Stimulated activated CD4-positive, alpha-beta T cell treated with anti-CD3 and anti-CD28 coated beads, Interleukin-4, amount 100 ng/mL, for 1 hour (primary cell): ENCODE data around the gene TLR9.

Experiments
- DNase-seq: peaks from one replicate; pipeline ENCODE4 v3.0.0-alpha.2; 2020

The TLR9 gene

DNA sequence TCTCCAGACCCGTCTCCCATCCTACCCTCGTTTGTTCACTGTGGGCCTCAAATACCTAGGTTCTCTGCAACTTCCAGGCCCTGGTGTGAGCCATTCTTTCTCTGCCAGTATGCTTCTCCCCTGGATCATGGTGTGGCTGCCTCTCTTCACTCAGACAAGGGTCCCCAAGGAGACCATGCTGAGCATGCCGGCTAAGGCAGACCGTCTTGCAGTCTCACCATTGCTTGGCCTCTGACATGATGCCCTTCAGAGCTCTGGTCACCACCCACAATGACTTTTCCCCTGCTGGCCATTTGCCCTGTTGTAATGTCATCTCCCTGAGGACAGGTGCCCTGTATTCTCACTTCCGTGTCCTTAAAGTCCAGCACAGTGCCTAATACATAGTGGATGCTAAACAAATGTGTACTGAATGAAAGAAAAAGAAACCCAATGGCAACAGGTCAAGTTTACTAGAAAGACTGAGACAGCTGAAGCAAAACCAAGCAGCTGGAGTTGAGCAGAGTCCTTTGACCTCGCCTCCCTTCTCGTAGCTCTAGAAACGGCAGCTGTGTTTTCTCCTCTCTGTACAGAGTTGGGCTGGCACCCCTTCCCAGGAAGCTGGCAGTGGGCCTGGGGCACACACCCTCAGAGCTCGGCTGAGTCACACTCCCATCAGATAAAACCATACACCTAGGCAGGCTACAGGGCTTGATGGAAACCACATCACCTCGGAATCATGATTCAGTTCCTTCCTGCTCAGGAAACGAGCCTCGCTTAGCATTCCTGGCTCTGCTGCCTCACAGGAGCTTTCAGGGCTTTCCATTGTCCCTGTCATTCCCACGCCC, 8.6 kb downstream of the TLR9 start:
- peak; percentile 45 for DNase-seq

DNA sequence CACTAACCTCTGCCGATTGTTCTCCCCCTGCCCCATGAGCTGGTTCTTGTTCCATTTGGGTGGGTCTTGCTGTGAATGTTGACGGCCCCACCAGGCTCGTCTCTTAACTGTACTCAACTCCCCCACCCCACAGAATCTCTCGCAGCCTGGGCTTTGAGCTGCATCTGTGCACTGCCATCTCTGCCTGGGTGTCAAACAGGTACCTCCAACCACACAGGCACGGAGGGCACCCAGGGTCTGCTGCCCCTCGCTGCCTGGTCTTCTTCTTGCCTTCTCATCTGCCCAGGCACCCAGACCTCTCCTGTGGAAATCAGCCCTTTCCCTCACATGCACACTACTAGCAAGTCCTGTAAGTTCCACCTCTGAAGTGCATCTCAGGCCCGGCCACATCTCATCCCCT, 10.1 kb downstream of the TLR9 start:
- no peak for DNase-seq

DNA sequence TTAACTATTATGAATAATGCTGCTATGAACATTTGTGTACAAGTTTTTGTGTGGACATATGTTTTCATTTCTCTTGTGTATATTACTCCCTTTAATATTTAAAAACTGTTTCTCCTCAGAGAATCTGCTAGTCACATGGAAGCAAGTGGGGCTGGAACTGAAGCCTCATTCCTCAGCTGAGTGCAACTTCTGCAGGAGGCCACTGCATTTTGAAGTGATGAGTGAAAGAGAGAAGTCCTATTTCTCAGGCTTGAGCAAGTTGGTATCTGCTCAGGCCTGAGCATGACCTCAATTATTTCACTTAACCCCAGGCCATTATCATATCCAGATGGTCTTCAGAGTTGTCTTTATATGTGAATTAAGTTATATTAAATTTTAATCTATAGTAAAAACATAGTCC, 11.5 kb downstream of the TLR9 start:
- DNase-seq = no peak

DNA sequence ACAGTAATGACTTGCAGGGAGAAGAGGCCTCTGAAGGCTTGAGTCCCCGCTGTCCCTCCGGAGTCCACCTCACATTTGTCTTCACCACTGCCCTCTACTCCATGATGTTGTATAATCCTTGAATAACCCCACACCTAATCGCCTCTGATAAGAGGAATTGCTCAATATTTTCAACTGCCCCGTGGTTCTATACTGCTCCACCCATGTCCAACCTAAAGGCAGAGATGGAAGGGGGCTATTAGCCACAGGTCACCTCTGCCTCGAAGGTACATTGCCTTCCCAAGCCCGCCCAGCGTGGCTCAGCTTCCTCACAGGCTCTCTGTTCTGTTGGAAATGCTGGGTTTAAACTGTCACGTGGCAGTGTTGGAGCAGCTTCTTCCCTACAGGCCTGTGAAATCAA, 12.4 kb downstream of the TLR9 start:
- no peak for DNase-seq

DNA sequence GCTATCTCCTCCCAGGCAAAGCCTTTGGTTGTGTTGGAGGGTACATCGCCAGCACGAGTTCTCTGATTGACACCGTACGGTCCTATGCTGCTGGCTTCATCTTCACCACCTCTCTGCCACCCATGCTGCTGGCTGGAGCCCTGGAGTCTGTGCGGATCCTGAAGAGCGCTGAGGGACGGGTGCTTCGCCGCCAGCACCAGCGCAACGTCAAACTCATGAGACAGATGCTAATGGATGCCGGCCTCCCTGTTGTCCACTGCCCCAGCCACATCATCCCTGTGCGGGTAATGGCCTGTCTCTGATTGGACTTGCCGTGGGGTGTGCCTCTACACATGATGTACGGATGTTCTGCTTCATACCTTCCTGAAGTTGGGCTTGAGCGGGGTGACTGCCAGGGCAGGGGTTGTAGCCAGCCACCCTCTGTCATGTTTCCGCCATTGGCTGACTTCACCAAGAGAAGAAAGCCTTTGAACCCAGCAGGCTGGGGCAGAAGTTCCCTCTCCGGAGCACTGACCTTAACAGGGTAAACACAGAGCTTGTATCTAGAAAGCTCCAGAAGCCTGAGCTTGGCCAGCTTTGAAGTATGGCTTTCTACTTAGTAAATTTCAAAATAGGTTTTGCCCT, 14.1 kb downstream of the TLR9 start:
- DNase-seq = no peak

DNA sequence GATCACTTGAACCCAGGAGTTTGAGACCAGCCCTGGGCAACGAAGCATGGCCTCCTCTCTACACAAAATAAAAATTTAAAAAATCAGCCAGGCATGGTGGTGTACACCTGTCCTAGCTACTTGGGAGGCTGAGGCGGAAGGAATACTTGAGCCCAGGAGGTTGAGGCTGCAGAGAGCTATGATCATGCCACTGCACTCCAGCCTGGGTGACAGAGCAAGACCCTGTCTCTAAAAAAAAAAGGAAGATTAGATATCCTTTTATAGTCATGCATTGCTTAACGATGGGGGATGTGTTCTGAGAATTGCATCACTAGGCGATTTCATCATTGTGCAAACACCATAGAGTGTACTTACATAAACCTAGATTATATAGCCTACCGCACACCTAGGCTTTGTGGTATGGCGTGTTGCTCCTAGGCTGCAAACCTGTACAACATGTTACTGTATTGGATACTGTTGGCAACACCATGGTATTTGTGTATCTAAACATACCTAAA, 14.8 kb downstream of the TLR9 start:
- no peak for DNase-seq

DNA sequence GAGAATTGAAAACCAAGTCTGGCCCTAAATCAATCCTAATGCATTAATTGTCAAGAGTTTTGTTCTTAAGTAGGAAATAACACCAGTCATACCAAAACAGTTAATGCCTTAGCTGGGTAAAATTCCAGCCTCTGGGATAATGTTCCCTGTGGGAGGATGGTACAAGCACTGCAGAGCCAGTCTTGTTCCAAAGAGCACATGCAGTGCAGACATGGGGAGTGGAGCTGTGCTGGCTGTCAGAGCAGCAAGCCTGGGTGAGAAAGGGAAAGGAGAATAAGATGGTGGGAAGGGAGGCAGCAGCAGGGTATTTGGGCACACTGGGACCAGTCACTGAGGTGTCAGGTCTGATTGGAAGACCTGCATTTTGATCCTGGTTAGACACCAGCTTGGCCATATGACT, 15.4 kb downstream of the TLR9 start:
- no peak for DNase-seq

DNA sequence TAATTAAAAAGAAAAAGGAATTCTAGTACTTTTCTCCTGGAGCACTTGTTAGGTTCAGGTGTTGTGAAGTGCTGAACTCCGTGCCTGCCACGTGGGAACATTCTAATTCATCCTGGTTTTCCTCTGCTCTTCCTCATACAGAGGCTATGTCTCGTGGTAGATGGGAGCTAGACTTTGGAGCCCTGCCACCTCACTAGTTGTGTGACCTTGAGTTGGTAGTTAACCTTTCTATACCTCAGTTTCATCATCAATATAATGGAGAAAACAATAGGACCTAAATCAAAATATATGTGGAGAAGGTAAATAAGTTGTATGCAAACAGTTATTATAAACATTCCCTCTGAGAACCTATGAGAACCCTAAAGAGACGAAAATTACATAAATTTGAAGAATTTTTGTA, 16.9 kb downstream of the TLR9 start:
- DNase-seq = no peak

DNA sequence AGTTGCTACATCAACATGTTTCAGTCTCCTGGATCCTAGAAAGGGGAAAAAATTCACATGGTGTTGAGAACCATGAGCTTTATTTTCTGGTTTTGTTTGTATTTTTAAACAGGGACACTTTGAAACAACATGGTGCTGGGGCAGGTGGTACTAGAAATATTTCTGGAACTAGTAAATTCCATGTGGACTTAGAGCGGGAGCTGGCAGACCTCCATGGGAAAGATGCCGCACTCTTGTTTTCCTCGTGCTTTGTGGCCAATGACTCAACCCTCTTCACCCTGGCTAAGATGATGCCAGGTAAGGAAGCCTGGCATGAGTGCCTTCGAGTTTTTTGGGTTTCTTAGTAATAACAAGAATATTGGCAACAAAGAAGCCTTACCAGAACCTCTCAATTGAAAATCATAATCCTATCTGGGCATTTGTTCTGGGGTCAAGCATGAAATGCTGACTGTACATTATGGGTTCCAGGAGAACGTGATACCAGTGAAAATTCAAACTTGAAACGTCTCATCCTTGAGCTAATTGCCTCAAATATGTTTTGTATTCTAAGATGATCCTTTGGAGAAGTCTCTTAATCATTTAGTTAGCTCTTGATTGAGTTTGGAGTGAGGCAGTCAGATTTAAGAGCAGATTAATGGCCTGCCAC, 19.6 kb downstream of the TLR9 start:
- DNase-seq = no peak

DNA sequence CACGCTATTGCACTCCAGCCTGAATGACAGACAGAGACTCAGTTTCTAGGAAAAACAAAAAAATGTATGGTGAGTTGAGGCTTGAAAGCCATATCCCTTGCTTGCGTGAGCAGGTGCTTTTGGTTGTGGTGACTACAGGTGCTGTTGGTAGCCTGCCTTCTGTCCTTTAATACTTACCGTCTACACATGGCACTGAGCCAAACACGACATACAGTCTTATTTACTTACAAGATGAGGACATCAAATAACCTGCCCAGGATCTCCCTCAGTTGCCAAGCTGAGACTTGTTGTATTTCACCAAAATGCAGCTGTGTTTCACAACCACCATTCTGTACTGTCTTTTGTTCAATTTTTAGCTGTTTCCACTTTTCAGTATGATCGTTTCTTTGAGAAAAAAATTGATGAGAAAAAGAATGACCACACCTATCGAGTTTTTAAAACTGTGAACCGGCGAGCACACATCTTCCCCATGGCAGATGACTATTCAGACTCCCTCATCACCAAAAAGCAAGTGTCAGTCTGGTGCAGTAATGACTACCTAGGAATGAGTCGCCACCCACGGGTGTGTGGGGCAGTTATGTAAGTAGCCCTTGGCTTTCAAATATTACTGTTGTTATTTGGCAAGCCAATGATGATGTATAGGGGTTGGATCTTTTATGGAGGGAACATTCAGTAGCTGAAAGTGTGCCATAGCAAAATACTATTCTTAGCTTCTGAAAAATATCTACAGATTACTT, 20.9 kb downstream of the TLR9 start:
- DNase-seq = no peak

DNA sequence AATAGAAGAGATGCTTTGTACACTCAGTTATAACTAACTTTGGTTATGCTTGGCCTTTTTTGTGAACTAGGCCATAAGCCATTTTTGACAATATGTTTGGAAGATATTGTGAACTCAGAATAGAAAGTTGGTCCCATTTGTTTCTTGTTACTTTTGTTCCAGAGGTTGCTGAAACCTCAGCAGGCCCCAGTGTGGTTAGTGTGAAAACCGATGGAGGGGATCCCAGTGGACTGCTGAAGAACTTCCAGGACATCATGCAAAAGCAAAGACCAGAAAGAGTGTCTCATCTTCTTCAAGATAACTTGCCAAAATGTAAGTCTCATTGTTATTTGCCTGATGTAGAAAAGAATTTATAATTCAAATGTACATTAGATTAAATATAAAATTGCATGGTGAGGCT, 21.7 kb downstream of the TLR9 start:
- DNase-seq = no peak

DNA sequence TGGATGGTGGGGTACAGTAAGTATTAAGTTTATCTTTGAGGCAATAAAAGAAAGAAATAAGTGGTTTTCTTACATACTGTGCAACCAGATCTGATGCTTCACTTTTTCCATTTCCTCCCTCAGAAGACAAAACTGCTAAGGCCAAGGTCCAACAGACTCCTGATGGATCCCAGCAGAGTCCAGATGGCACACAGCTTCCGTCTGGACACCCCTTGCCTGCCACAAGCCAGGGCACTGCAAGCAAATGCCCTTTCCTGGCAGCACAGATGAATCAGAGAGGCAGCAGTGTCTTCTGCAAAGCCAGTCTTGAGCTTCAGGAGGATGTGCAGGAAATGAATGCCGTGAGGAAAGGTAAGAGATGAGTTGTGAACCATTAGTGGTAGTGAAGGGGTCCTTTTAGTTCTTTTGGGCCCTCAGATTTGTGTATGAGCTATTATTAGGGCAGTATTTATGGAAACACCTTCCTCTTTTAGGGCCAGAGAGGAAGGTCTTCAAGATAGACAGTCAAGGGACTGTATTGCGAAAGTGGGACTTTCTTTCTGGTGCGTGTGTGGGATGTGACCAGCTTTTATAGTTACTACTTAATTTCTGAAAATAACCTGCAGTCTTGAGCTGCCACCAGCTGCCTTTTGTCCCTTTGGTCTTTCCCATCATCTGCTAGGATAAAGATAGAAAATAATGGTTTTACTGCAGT, 22.9 kb downstream of the TLR9 start:
- no peak for DNase-seq

DNA sequence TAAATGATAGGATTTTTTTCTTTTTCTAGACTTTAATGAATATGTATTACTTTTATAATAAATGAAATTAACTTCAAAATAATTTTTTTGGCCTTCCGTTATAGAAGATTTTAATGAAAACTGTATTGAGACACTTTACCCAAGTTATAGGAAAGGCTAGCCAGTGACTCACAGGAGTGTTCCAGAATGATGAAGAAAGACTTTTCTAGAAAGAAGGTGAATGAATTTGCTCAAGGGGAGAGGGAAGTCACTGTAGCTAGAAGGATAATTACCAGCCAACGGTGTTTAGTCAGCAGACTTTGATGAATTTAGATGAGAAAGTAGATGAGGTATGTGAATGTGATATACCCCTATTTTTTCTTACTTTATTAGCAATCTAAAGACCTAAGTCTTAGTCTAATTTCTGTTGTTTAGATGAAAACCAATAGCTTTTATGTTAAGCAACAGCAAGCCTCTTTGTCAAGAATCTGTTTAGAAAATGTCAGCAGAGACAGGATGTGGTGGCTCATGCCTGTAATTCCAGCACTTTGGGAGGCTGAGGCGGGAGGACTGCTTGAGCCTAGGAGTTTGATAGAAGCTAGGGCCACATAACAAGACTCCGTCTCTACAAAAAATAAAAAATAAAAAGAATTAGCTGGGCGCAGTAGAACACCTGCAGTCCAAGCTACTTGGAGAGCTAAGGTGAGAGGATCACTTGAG, 24.3 kb downstream of the TLR9 start:
- no peak for DNase-seq

DNA sequence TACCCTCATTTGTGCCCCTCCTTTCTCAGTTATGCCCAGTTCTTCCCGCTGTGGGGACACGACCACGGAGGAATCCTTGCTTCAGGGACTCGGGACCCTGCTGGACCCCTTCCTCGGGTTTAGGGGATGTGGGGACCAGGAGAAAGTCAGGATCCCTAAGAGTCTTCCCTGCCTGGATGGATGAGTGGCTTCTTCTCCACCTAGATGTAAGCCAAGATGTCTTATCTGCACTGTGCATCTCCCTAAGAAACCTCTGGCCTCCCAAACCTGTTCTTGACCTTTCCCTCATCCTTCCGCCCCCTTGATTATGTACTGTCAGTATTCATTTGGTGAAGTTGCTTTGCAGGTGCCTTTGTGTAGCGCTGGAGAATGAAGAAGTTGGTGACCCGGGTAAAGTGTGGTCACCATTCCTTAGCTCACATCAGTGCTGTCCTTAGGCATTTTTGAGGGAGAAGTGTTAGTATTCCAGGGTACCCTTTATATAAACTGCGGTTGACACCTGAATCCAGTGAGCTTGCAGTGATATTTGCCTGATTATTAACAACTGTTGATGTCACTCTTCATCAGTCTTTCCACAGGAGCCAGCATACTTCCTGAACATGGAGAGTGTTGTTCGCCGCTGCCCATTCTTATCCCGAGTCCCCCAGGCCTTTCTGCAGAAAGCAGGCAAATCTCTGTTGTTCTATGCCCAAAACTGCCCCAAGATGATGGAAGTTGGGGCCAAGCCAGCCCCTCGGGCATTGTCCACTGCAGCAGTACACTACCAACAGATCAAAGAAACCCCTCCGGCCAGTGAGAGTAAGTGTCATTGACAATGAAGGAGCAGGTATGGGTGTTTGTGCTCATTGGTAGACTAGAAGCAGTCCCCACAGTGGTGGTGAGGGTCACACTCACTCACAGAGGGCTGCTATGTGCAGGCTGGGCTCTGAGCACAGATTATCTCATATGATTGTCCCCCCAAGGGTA, 26.5 kb downstream of the TLR9 start:
- DNase-seq = no peak

DNA sequence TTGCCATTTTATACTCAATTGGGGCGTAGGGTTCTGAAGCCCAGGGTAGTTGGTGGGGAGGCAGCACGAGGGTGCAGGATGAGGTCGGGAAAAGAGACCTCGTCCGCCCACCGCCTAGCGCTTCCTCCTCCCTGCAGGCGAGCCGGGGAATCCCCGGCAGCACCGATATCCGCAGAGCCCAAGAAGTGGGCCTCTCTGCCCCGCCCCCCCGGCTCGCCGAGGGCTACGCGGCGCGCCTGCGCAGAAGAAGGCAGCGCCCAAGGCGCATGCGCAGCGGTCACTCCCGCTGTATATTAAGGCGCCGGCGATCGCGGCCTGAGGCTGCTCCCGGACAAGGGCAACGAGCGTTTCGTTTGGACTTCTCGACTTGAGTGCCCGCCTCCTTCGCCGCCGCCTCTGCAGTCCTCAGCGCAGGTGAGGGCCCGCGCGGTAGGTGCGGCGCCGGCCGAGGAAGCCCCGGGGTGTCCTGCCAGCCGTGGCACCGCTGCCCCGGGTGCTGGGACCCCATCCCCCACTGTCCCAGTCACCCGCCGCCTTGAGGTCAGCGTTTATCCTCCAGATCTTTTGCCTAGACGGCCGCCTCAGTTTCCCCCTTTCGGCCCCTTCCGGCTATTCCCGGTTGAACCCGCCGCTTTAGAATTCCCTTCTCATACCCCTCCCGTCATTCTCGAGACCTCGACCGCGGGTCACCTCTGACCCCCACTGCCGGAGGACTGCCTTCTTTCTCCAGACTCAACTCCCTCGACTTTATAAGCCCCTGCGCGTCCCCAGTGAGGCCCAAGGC, 27.4 kb downstream of the TLR9 start, which contains the start of gene ALAS1:
Gene ALAS1 (plus strand): TSS at position 319 of the 784 bp plus-strand sequence. CDS start 1,082 bp downstream, outside the sequence.
- DNase-seq = peak; percentile 95

DNA sequence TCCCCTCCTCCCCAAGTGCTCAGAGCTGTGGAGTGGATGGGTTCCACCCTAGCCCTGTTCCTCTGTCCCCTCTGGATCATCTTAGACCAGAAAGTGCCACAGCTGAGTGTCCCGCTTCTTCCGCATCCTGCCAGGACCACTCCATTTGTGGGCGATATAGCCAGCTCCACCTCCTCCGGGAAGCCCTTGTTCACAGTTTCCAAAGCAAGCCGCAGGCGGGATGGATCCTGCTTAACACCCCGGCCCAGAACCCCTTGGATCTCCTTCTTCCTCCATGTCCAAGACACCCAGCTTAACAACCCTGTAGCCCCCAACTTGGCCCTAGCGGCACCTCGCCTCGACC, 28.0 kb downstream of the TLR9 start:
- DNase-seq = no peak

DNA sequence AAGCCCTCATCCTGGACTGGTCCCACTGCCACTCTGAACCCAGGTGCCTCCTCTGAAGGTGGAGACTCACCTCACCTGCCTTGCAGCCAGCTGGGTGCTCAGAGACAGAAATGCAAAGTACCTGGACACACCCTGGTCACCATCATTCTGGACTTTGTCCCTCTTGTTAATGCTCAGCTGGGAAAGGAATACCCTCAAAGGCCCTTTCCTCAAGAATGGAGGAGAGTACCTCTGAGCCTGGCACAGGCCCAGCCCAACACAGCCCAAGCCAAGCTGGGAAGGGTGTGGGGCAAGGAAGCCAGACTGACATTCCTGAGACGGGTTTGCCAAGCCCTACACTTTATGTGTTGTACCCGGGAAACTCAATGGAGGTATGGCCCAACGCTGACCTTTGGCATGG, 28.5 kb downstream of the TLR9 start:
- DNase-seq = no peak

DNA sequence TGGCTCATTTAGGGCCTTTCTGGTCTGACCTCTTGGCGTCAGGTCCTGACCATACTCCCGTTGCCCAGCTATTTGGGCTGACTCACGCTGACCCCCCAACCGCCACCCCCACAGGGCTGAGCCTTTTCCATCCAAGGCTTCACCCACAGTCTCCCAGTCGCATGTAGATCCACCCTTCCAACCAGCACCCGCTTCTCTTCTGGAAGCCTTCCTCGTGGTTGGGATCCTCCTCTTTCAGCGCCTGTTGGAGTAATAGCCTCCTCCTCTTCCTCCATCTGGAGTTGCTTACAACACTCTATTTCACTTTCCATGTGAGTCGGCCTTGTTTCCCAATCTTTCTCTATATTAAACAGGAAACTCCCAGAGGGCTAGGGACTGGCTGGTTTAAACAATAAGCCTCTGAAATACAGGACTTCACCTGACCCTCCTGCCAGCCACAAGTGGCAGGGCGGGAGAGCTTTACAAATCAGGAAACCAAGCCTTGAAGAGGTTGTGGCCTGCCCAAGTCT, 29.6 kb downstream of the TLR9 start:
- no peak for DNase-seq

DNA sequence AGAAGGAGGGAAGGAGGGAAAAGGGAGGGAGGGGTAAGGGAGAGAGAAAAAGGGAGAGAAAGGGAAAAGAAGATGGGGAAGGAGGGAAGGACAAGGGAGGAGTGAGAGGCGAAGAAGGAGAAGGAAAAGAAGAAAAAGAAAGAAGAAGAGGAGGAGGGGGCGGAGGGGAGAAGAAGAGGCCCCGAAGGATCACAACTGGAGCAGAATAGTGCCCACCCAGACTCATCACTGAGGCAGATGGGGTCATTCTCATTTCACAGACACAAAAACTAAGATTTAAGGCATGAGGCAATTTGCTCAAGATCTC, 30.2 kb downstream of the TLR9 start:
- no peak for DNase-seq
